ENCODE results near the gene HHIPL1. TPM values are rescaled to one million over a fixed set of nuclear protein-coding genes. Genes with fewer than 3 reads are reported as not detected.

Gene HHIPL1
- total and polyA plus RNA-seq, 2 of the 8 experiments (the other 6 are each of a cell fraction or from before 2014, with no cell fraction given): 1.5 to 2.6 TPM

DNA sequence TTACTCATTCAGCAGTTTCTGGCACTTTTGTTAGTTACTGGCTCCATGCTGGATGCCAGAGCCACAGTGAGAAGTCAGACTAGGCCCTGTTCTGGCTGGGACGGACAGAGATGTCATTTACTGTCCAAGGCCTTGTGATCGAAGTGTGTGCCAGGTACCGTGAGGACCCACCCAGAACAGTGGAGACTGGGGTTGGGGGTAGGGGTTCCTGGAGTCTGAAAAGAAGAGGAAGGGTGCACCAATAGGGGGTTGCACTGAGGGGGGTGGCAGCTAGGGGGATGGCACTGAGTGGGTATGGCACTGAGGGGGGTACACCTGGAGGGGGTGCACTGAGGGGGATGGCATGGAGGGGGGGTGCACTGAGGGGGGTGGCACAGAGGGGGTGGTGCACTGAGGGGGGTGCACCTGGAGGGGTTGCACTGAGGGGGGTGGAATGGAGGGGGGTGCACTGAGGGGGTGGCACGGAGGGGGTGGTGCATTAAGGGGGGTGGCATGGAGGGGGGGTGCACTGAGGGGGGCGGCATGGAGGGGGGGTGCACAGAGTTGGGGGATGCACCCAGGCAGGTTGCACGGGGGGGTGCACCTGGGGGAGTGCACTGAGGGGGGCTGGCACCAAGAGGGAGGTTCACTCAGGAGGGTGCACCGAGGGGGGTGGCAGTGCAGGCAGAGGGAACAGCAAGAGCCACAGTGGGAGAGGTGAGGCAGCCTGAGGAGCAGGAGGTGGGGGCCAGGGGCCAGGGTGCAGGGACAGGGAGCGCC lies 28.6 kb downstream of the HHIPL1 start:
- Histone ChIP-seq H3K56ac (replicated peaks; ENCODE audit: insufficient read length, low read depth, low read length) (no peak overlapping the region), H2BK20ac (ENCODE audit: low read length) (no peak overlapping the region), H2BK5ac (ENCODE audit: low read depth, low read length) (peak overlapping the region; percentile 52), H3K79me2 (ENCODE audit: control insufficient read depth in 1 of 2, insufficient read depth in 2 of 2, low read length in 2 of 2) (no peaks in the 10 kb centered on the region), H4K20me1 (replicated peaks in 1 of 2; ENCODE audit: control insufficient read depth in 1 of 2, insufficient read depth in 2 of 2, low read length in 2 of 2) (no peaks in the 10 kb centered on the region), H4K91ac (replicated peaks; ENCODE audit: insufficient read length, low read length) (no peak overlapping the region), H3K4me1 (replicated peaks in 1 of 4; ENCODE audit: control insufficient read depth in 3 of 4, insufficient read depth in 4 of 4, low read length in 3 of 4) (peaks cover 15 to 26% (median 22%) of the 10 kb centered on the region in 4 experiments), H3K4me2 (ENCODE audit: insufficient read depth in 1 of 2, low read depth in 2 of 2, low read length in 2 of 2) (no peak overlapping the region), H3K4me3 (ENCODE audit: extremely low read depth in 1 of 4, insufficient read depth in 2 of 4, low read depth in 3 of 4, low read length in 4 of 4) (no peak overlapping the region), H3K4ac (replicated peaks; ENCODE audit: insufficient read length, low read depth, low read length) (no peak overlapping the region), H2AFZ (ENCODE audit: low read length) (no peak overlapping the region), H2BK12ac (ENCODE audit: low read depth, low read length) (peak overlapping the region; percentile 60; the same call in 1 of the 2 replicates), H3K14ac (ENCODE audit: insufficient read length) (no peak overlapping the region), H3K23me2 (ENCODE audit: low read depth, low read length) (no peaks in the 10 kb centered on the region), H3K79me1 (ENCODE audit: low read depth, low read length) (no peaks in the 10 kb centered on the region), H2BK120ac (replicated peaks; ENCODE audit: low read depth, low read length) (no peak overlapping the region), H3K9ac (replicated peaks in 1 of 4; ENCODE audit: extremely low read depth in 1 of 4, low read depth in 3 of 4, low read length in 3 of 4) (no peak overlapping the region; a peak in 1 of 7 replicates), H4K5ac (ENCODE audit: insufficient read length, low read depth, low read length) (no peak overlapping the region), H2AK5ac (ENCODE audit: low read depth, low read length) (0 out of 2 replicates have a peak overlapping the region, but pooled peaks have one; percentile 70), H2BK15ac (ENCODE audit: low read length) (no peak overlapping the region), H3K23ac (ENCODE audit: insufficient read length) (no peak overlapping the region), H3K18ac (ENCODE audit: extremely low read depth, low read length) (peak overlapping the region; percentile 51; the same call in 1 of the 2 replicates), H3K27me3 (replicated peaks in 1 of 4; ENCODE audit: control insufficient read depth in 3 of 4, extremely low read depth in 1 of 4, insufficient read depth in 3 of 4, low read length in 3 of 4) (no peaks in the 10 kb centered on the region), H4K8ac (ENCODE audit: extremely low read depth, insufficient read depth, low read length) (no peak overlapping the region; the same call in 1 of the 2 replicates), H3K9me3 (ENCODE audit: insufficient read depth in 2 of 2, low read depth in 1 of 2, low read length in 1 of 2) (peaks cover 6 to 10% of the 10 kb centered on the region in 2 experiments; a peak in 3 of 4 replicates), H3K27ac (ENCODE audit: low read depth, low read length) (no peak overlapping the region), H3K36me3 (ENCODE audit: control insufficient read depth in 2 of 4, insufficient read depth in 4 of 4, low read length in 3 of 4) (no peaks in the 10 kb centered on the region)
- ChIA-PET CTCF (ENCODE audit: partially characterized antibody) (interaction anchor here (0.7 to 1.2 kb wide), 4 partner anchors 11 to 79 kb away, joined by 3 to 7 read pairs (median 3); partner anchors contain the start of gene CYP46A1), POLR2A (ENCODE audit: partially characterized antibody) (interaction anchor here (0.7 to 0.8 kb wide), 2 partner anchors 9 to 79 kb away, joined by 3 read pairs; no protein-coding TSS in a partner anchor)
- whole genome bisulfite sequencing, 2 experiments (ENCODE audit: extremely low coverage in 1 of 2, insufficient coverage in 1 of 2, insufficient read length in 1 of 2, insufficient replicate concordance in 2 of 2, low coverage in 1 of 2, low lambda C conversion rate in 2 of 2, missing lambda C conversion rate in 1 of 2): 98% methylated on average over 5 of the region's 8 CpGs; no CpG with 5 or more reads in 1 of the 2 experiments
- no peak for TF ChIP-seq TAF7 (optimal IDR thresholded peaks at IDR 0.05; ENCODE audit: borderline replicate concordance, low read depth, low read length)
- no peak for TF ChIP-seq SIRT6 (IDR thresholded peaks at IDR 0.05; ENCODE audit: low read length)
- TF ChIP-seq TAF1 (IDR thresholded peaks at IDR 0.05; ENCODE audit: low read depth, low read length): no peak
- TF ChIP-seq, protein P1, sequence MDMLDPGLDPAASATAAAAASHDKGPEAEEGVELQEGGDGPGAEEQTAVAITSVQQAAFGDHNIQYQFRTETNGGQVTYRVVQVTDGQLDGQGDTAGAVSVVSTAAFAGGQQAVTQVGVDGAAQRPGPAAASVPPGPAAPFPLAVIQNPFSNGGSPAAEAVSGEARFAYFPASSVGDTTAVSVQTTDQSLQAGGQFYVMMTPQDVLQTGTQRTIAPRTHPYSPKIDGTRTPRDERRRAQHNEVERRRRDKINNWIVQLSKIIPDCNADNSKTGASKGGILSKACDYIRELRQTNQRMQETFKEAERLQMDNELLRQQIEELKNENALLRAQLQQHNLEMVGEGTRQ (IDR thresholded peaks at IDR 0.05; ENCODE audit: low read length): no peak
- no peak for TF ChIP-seq BCL11A (IDR thresholded peaks at IDR 0.05; ENCODE audit: low read depth in 2 of 2, low read length in 2 of 2)
- no peak for TF ChIP-seq JUN (IDR thresholded peaks at IDR 0.05; ENCODE audit: low read depth, low read length)
- TF ChIP-seq, protein P2, sequence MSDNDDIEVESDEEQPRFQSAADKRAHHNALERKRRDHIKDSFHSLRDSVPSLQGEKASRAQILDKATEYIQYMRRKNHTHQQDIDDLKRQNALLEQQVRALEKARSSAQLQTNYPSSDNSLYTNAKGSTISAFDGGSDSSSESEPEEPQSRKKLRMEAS (IDR thresholded peaks at IDR 0.05): no peak
- no peak for TF ChIP-seq TEAD4 (IDR thresholded peaks at IDR 0.05; ENCODE audit: low read depth, low read length)
- no peak for TF ChIP-seq KDM4A (IDR thresholded peaks at IDR 0.05; ENCODE audit: low read depth, low read length, severe bottlenecking)
- FAIRE-seq: no peak
- DNase-seq (ENCODE audit: low read depth in 1 of 2, low spot score in 2 of 2): no peak

Data from H1 (cell line).